SU-DHL-6 (cell line): ENCODE data around the gene ADAMTS3.

ENCODE experiments used
- H2AFZ ChIP-seq: fragments of 200-600 bp; sonication (generic); 2 replicates; pipeline ENCODE4 v1.6.1; 2014; ENCODE audit warnings: low read depth, mild to moderate bottlenecking, moderate library complexity, mixed read lengths, antibody characterized with exemption, low read length; ENCODE audit not compliant: severe bottlenecking
- H3F3A ChIP-seq: fragments of 200-600 bp; shearing (Covaris generic); 2 replicates; pipeline ENCODE4 v1.6.0; 2016; ENCODE audit warnings: antibody characterized with exemption, mild to moderate bottlenecking; ENCODE audit not compliant: insufficient read depth
- H3K27ac ChIP-seq: fragments of 200-600 bp; sonication (generic); 2 replicates; pipeline ENCODE4 v1.5.1; 2016; ENCODE audit warnings: low read depth, mild to moderate bottlenecking, low read length, moderate library complexity, mixed read lengths
- H3K27me3 ChIP-seq: fragments of 200-600 bp; sonication (generic), shearing (Covaris generic); 2 replicates; pipeline ENCODE4 v1.6.0; 2014; ENCODE audit warnings: mild to moderate bottlenecking, low read length
- H3K36me3 ChIP-seq: fragments of 200-600 bp; sonication (generic); 2 replicates; pipeline ENCODE4 v1.6.1; 2014; ENCODE audit warnings: mild to moderate bottlenecking, low read length, mixed read lengths
- H3K4me2 ChIP-seq: fragments of 300-600, 200-600 bp; shearing (Covaris generic), sonication (generic); 2 replicates; pipeline ENCODE4 v1.6.0; 2014; ENCODE audit warnings: low read length, low read depth, mild to moderate bottlenecking; ENCODE audit not compliant: poor library complexity, severe bottlenecking
- H3K4me3 ChIP-seq: fragments of 200-600 bp; sonication (generic); 2 replicates; pipeline ENCODE4 v1.5.1; 2014; ENCODE audit warnings: antibody characterized with exemption, low read length, mild to moderate bottlenecking, mixed read lengths; ENCODE audit not compliant: insufficient read depth, poor library complexity, severe bottlenecking
- H3K79me2 ChIP-seq: fragments of 200-600 bp; sonication (generic); 2 replicates; pipeline ENCODE4 v1.6.1; 2014; ENCODE audit warnings: mild to moderate bottlenecking, low read length, moderate library complexity; ENCODE audit not compliant: insufficient read depth
- H3K9ac ChIP-seq: fragments of 200-600 bp; sonication (generic); 2 replicates; pipeline ENCODE4 v1.7.0; 2014; ENCODE audit warnings: mild to moderate bottlenecking, low read length
- H3K9me2 ChIP-seq: fragments of 200-600 bp; sonication (generic); replicated peaks from 2 replicates; pipeline ENCODE4 v1.6.1; 2014; ENCODE audit warnings: low read length; ENCODE audit not compliant: insufficient read depth
- H3K9me3 ChIP-seq: fragments of 200-600 bp; sonication (generic); 2 replicates; pipeline ENCODE4 v1.6.1; 2014; ENCODE audit warnings: low read length, mixed read lengths; ENCODE audit not compliant: insufficient read depth
- H4K20me1 ChIP-seq: fragments of 200-600 bp; sonication (generic); 2 replicates; pipeline ENCODE4 v1.6.1; 2014; ENCODE audit warnings: low read depth, mild to moderate bottlenecking, antibody characterized with exemption, low read length, moderate library complexity, mixed read lengths
- CTCF ChIP-seq: fragments of 200-600 bp; sonication (generic); IDR thresholded peaks from one replicate; pipeline ENCODE4 v1.5.1; 2017; ENCODE audit warnings: antibody characterized with exemption, mild to moderate bottlenecking, low read length, moderate library complexity; ENCODE audit not compliant: insufficient read depth, poor library complexity, severe bottlenecking
- EZH2phosphoT487 ChIP-seq: fragments of 200-600 bp; sonication (generic), shearing (Covaris generic); conservative IDR thresholded peaks from 2 replicates; pipeline ENCODE4 v1.6.1; 2018; ENCODE audit warnings: mild to moderate bottlenecking, antibody characterized with exemption, low read length, moderate library complexity, mixed read lengths

The ADAMTS3 gene

GRCh38 chr4:72286185-72286584 is 282.8 kb downstream of the ADAMTS3 start:
- Histone ChIP-seq H3K79me2 (no peaks in the 10 kb centered on the region), H3K36me3 (no peaks in the 10 kb centered on the region), H3K9ac (no peak overlapping the region), H3K9me2 (no peaks in the 10 kb centered on the region), H3K4me2 (no peak overlapping the region), H3K27ac (no peak overlapping the region), H3K4me3 (no peak overlapping the region), H2AFZ (no peak overlapping the region), H4K20me1 (no peaks in the 10 kb centered on the region), H3K9me3 (no peaks in the 10 kb centered on the region), H3K27me3 (no peaks in the 10 kb centered on the region), H3F3A (no peaks in the 10 kb centered on the region)
- TF ChIP-seq EZH2phosphoT487: no peak
- no peak for TF ChIP-seq CTCF

- no peak overlapping the region for H2AFZ ChIP-seq
- no peak overlapping the region for H3K4me2 ChIP-seq
- no peak overlapping the region for H3K9ac ChIP-seq
- H3K27ac ChIP-seq: no peak overlapping the region
- no peaks in the 10 kb centered on the region for H3K27me3 ChIP-seq
- H3K4me3 ChIP-seq: no peak overlapping the region
- H3K36me3 ChIP-seq: no peaks in the 10 kb centered on the region
- no peaks in the 10 kb centered on the region for H3F3A ChIP-seq
- TF ChIP-seq EZH2phosphoT487 (no peak), CTCF (no peak)
- no peaks in the 10 kb centered on the region for H3K9me2 ChIP-seq
- no peaks in the 10 kb centered on the region for H3K79me2 ChIP-seq
- no peaks in the 10 kb centered on the region for H4K20me1 ChIP-seq
- H3K9me3 ChIP-seq: no peaks in the 10 kb centered on the region
These were observed 285.7 kb downstream of the ADAMTS3 start for GRCh38 chr4:72283357-72283756.

- Histone ChIP-seq H3K27ac (no peak overlapping the region), H3K4me3 (no peak overlapping the region), H3K79me2 (no peaks in the 10 kb centered on the region), H3K9me2 (no peaks in the 10 kb centered on the region), H3K4me2 (no peak overlapping the region), H3K36me3 (no peaks in the 10 kb centered on the region), H3K9me3 (no peaks in the 10 kb centered on the region), H3F3A (no peaks in the 10 kb centered on the region), H3K9ac (no peak overlapping the region), H2AFZ (no peak overlapping the region), H3K27me3 (no peaks in the 10 kb centered on the region), H4K20me1 (no peaks in the 10 kb centered on the region)
- TF ChIP-seq CTCF (no peak), EZH2phosphoT487 (no peak)
These were observed 288.8 kb downstream of the ADAMTS3 start for GRCh38 chr4:72280252-72280651.

GRCh38 chr4:72275381-72275780 is 293.6 kb downstream of the ADAMTS3 start:
- Histone ChIP-seq H3K79me2 (no peaks in the 10 kb centered on the region), H3K4me3 (no peak overlapping the region), H3F3A (no peaks in the 10 kb centered on the region), H3K4me2 (no peak overlapping the region), H4K20me1 (no peaks in the 10 kb centered on the region), H3K36me3 (no peaks in the 10 kb centered on the region), H2AFZ (no peak overlapping the region), H3K9me3 (no peaks in the 10 kb centered on the region), H3K9ac (no peak overlapping the region), H3K9me2 (no peaks in the 10 kb centered on the region), H3K27me3 (no peaks in the 10 kb centered on the region), H3K27ac (no peak overlapping the region)
- TF ChIP-seq EZH2phosphoT487 (no peak), CTCF (no peak)
